K562 (cell line): ENCODE data around the gene TCL1B. TPM values are rescaled to one million over a fixed set of nuclear protein-coding genes. Genes with fewer than 3 reads are reported as not detected.

Experiments
- ATAC-seq: fragments of 200-7000 bp; cut with Tn5 transposase; 3 replicates; pipeline ENCODE4 v1.9.1; 2020; ENCODE audit warnings: moderate library complexity
- BruUV-seq: library from RNA; stranded (reverse); fragments of 400-500 nt; replicated peaks from 2 replicates; lab custom pipeline; 2021; lab: Mats Ljungman, UMichigan
- CTCF ChIA-PET: fragments of 300-600 bp; formaldehyde crosslinking; extraction: SDS; loops from one replicate; lab custom pipeline; 2021; ENCODE audit warnings: low intra/inter-chr PET ratio; lab: Yijun Ruan, JAX
- POLR2A ChIA-PET: fragments of 300-600, 350-650 bp; sonication (Branson Sonifier 250); formaldehyde crosslinking; extraction: SDS; loops from one replicate; lab custom pipeline; 2021; ENCODE audit warnings: antibody characterized with exemption, inconsistent platforms; lab: Yijun Ruan, JAX
- DNase-seq, 4 experiments: peaks; one replicate each; pipeline versions ENCODE4 v3.0.0 to v3.0.0-alpha.2; 2011 to 2018; ENCODE audit warnings: low spot score in 3 of 4, mixed read lengths in 3 of 4; ENCODE audit errors: extremely low read depth in 1 of 4
- FAIRE-seq: peaks from 2 replicates; lab custom pipeline; 2011; peaks lifted over from hg19 to GRCh38; lab: Jason Lieb, UNC
- H2AFZ ChIP-seq: 2 replicates; pipeline ENCODE4 v1.6.0; 2011; ENCODE audit warnings: low read depth, low read length, control low read depth, inconsistent platforms
- H3K27ac ChIP-seq: fragments of 200-600 bp; 3 replicates; pipeline ENCODE4 v1.8.0; 2011; ENCODE audit warnings: low read depth, mild to moderate bottlenecking, control low read depth, inconsistent platforms, low read length, moderate library complexity, mixed read lengths; ENCODE audit errors: extremely low read depth
- H3K27me3 ChIP-seq, 2 experiments: fragments of 300-600 bp in 1 of 2; 2 replicates in 1 of 2; 3 replicates in 1 of 2; pipeline versions ENCODE4 v1.6.0 to v1.8.0; 2011; ENCODE audit warnings: inconsistent platforms in 2 of 2, low read length in 2 of 2, mild to moderate bottlenecking in 1 of 2, mixed read lengths in 1 of 2, moderate library complexity in 1 of 2; ENCODE audit not compliant: control insufficient read depth in 2 of 2, insufficient read depth in 2 of 2
- H3K36me3 ChIP-seq: fragments of 300-600 bp; 3 replicates; pipeline ENCODE4 v1.8.0; 2011; ENCODE audit warnings: mild to moderate bottlenecking, low read length, inconsistent platforms; ENCODE audit not compliant: control insufficient read depth, insufficient read depth
- H3K4me1 ChIP-seq, 2 experiments: fragments of 200-600 bp in 1 of 2; replicated peaks in 1 of 2; 2 replicates in 1 of 2; 3 replicates in 1 of 2; pipeline versions ENCODE4 v1.5.1 to v1.8.0; 2011; ENCODE audit warnings: inconsistent platforms in 2 of 2, low read length in 2 of 2, mild to moderate bottlenecking in 1 of 2, mixed read lengths in 1 of 2, moderate library complexity in 1 of 2; ENCODE audit not compliant: control insufficient read depth in 2 of 2, insufficient read depth in 2 of 2
- H3K4me2 ChIP-seq: 2 replicates; pipeline ENCODE4 v1.6.1; 2011; ENCODE audit warnings: low read length, control low read depth, inconsistent platforms, mixed read lengths; ENCODE audit not compliant: insufficient read depth
- H3K4me3 ChIP-seq: fragments of 200-600 bp; sonication (generic), shearing (Covaris generic); 2 replicates; pipeline ENCODE4 v1.5.1; 2016; ENCODE audit warnings: control low read depth, inconsistent platforms
- H3K79me2 ChIP-seq: fragments of 200-600 bp; 3 replicates; pipeline ENCODE4 v1.8.0; 2011; ENCODE audit warnings: low read length, inconsistent platforms; ENCODE audit not compliant: control insufficient read depth, insufficient read depth
- H3K9ac ChIP-seq, 2 experiments: 2 replicates each; pipeline versions ENCODE4 v1.6.0 to v1.6.1; 2011; ENCODE audit warnings: low read depth in 2 of 2, low read length in 2 of 2, control low read depth in 1 of 2, inconsistent platforms in 1 of 2, mild to moderate bottlenecking in 1 of 2, mixed read lengths in 1 of 2; ENCODE audit not compliant: insufficient read depth in 1 of 2
- H3K9me1 ChIP-seq: one replicate; pipeline ENCODE4 v1.6.0; 2011; ENCODE audit warnings: inconsistent platforms, mild to moderate bottlenecking, low read length, moderate library complexity; ENCODE audit not compliant: control insufficient read depth, insufficient read depth
- H3K9me3 ChIP-seq: replicated peaks from 2 replicates; pipeline ENCODE4 v1.5.1; 2011; ENCODE audit warnings: low read depth, low read length, inconsistent platforms; ENCODE audit not compliant: control insufficient read depth, insufficient read depth
- H4K20me1 ChIP-seq: replicated peaks from 2 replicates; pipeline ENCODE4 v1.6.1; 2011; ENCODE audit warnings: low read length, inconsistent platforms, mixed read lengths; ENCODE audit not compliant: control insufficient read depth, insufficient read depth
- ATF2 ChIP-seq: sonication (generic); formaldehyde crosslinking; IDR thresholded peaks from 2 replicates; pipeline ENCODE4 v1.8.1; 2022; ENCODE audit warnings: missing genetic modification reagents
- ATF7 ChIP-seq: fragments of 450-650 bp; IDR thresholded peaks from 2 replicates; pipeline ENCODE4 v1.7.1; 2014; ENCODE audit warnings: mild to moderate bottlenecking, moderate library complexity
- EHMT2 ChIP-seq: fragments of 450-650 bp; IDR thresholded peaks from 2 replicates; pipeline ENCODE4 v1.6.1; 2018; ENCODE audit warnings: antibody characterized with exemption
- EWSR1 ChIP-seq: fragments of 450-650 bp; IDR thresholded peaks from 2 replicates; pipeline ENCODE4 v1.6.1; 2018; ENCODE audit warnings: borderline replicate concordance, mild to moderate bottlenecking, low read depth, moderate library complexity; ENCODE audit not compliant: partially characterized antibody
- MAX ChIP-seq: sonication (generic); formaldehyde crosslinking; IDR thresholded peaks from 2 replicates; pipeline ENCODE4 v1.9.0; 2022; ENCODE audit warnings: mild to moderate bottlenecking, missing genetic modification reagents
- NR1H2 ChIP-seq: sonication (generic); formaldehyde crosslinking; IDR thresholded peaks from 2 replicates; pipeline ENCODE4 v1.4.0; 2020; ENCODE audit warnings: mild to moderate bottlenecking, missing genetic modification reagents
- RBM15 ChIP-seq: fragments of 200-400 bp; formaldehyde crosslinking; IDR thresholded peaks from 2 replicates; pipeline ENCODE4 v1.6.1; 2018; ENCODE audit warnings: mild to moderate bottlenecking, low read length, moderate library complexity; ENCODE audit not compliant: insufficient read depth
- SIRT6 ChIP-seq: IDR thresholded peaks from one replicate; pipeline ENCODE4 v1.6.1; 2012; ENCODE audit warnings: low read depth, mild to moderate bottlenecking, control low read depth, inconsistent platforms, low read length, moderate library complexity
- THAP12 ChIP-seq: fragments of 250-450 bp; sonication (Bioruptor Pico); IDR thresholded peaks from 2 replicates; pipeline ENCODE4 v1.9.0; 2021; ENCODE audit warnings: mild to moderate bottlenecking, inconsistent platforms
- ZBTB8A ChIP-seq: fragments of 450-650 bp; IDR thresholded peaks from 2 replicates; pipeline ENCODE4 v1.6.1; 2018; ENCODE audit warnings: mild to moderate bottlenecking, moderate library complexity; ENCODE audit not compliant: partially characterized antibody
- ZNF263 ChIP-seq: sonication (generic); formaldehyde crosslinking; IDR thresholded peaks from 2 replicates; pipeline ENCODE4 v1.8.0; 2022; ENCODE audit warnings: mild to moderate bottlenecking, missing genetic modification reagents, borderline replicate concordance
- ZNF347 ChIP-seq: fragments of 450-650 bp; formaldehyde crosslinking; IDR thresholded peaks from 2 replicates; pipeline ENCODE4 v1.4.0; 2020; ENCODE audit warnings: low read depth, mild to moderate bottlenecking, moderate library complexity
- ZNF436 ChIP-seq: fragments of 250-450, 450-650 bp; sonication (Bioruptor Pico); formaldehyde crosslinking; IDR thresholded peaks from 2 replicates; pipeline ENCODE4 v1.7.0; 2020; ENCODE audit warnings: mild to moderate bottlenecking
- WGBS: fragments of 100-300 bp; shearing (Covaris generic); methylation state at CpG from one replicate; pipeline ENCODE4 v1.1.6; 2016; ENCODE audit warnings: low coverage, mixed read lengths; ENCODE audit not compliant: insufficient coverage; ENCODE audit errors: missing lambda C conversion rate; 5-methylcytosine and 5-hydroxymethylcytosine counted together
- in situ Hi-C: fragments of 300-500 bp; cut with MboI; formaldehyde crosslinking; loops from 4 replicates; pipeline ENCODE4 v1.15.0; 2018; ENCODE audit warnings: inconsistent platforms, mixed read lengths
- intact Hi-C: fragments of 100-400 bp; cut with micrococcal nuclease; formaldehyde crosslinking; loops from 2 replicates; pipeline ENCODE4 v1.14.2; 2022
- polyA plus RNA-seq, 8 experiments: library from polyadenylated mRNA; depleted of rRNA in 4 of 8; stranded (reverse) in 5 of 8; unstranded in 3 of 8; fragments of >200 nt; fragmentation: Nextera tagmentation in 2 of 8; fragmentation: Illumina TruSeq in 1 of 8; extraction: Ambion mirVana in 2 of 8; extraction: Trizol in 1 of 8; gene quantifications; 2 replicates each; pipeline versions ENCODE4 v1.2.1 to v1.2.3, GENCODE V29; 2011 to 2014; ENCODE audit warnings: inconsistent platforms in 1 of 8, missing spikeins in 1 of 8
- total RNA-seq, 7 experiments: library from RNA; depleted of rRNA in 6 of 7; stranded (reverse); fragments of >200 nt in 6 of 7; fragmentation: Illumina TruSeq in 2 of 7; extraction: Trizol in 2 of 7; gene quantifications; 2 replicates each; pipeline versions ENCODE4 v1.2.1 to v1.2.3, GENCODE V29; 2011 to 2021; ENCODE audit warnings: low replicate concordance in 1 of 7
- TF ChIP-seq, protein P1 (sequence below): fragments of 250-450 bp; sonication (Bioruptor Pico); IDR thresholded peaks from 2 replicates; pipeline ENCODE4 v1.8.0; 2022; ENCODE audit warnings: moderate library complexity, mild to moderate bottlenecking, inconsistent platforms
- TF ChIP-seq, protein P2 (sequence below): fragments of 450-650 bp; IDR thresholded peaks from one replicate; pipeline ENCODE4 v1.6.1; 2018; ENCODE audit warnings: mild to moderate bottlenecking, moderate library complexity; ENCODE audit not compliant: partially characterized antibody

The TCL1B gene
- total and polyA plus RNA-seq, 9 of the 15 experiments (the other 6 are each of a cell fraction or from before 2014, with no cell fraction given): not detected

DNA sequence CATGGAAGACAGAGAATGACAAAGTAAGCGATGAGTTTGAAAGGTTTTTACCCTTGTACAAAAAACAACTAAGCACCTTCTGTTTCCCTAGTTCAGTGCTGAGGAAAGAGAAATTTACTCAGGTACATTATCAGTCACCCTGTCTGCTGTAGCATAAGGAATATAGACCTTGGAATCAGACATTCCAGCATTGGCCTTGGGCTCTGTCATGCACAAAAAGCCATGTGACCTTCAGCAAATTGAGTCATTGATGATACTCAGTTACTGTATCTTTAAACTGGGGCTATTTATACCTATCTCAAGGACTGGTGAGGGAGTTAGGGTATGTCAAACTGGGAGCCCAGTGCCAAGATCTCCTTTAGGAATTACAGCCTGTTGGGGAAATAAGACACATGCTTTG, 47.0 kb downstream of the TCL1B start:
- no peak overlapping the region for H3K4me3 ChIP-seq
- POLR2A ChIA-PET: no interaction called here
- no peak for TF ChIP-seq MAX (CRISPR knock-in tag)
- TF ChIP-seq, protein P1, sequence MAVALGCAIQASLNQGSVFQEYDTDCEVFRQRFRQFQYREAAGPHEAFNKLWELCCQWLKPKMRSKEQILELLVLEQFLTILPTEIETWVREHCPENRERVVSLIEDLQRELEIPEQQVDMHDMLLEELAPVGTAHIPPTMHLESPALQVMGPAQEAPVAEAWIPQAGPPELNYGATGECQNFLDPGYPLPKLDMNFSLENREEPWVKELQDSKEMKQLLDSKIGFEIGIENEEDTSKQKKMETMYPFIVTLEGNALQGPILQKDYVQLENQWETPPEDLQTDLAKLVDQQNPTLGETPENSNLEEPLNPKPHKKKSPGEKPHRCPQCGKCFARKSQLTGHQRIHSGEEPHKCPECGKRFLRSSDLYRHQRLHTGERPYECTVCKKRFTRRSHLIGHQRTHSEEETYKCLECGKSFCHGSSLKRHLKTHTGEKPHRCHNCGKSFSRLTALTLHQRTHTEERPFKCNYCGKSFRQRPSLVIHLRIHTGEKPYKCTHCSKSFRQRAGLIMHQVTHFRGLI: no peak
- no peak for TF ChIP-seq ATF7
- no peak for TF ChIP-seq THAP12
- TF ChIP-seq ZNF347: no peak
- TF ChIP-seq ZBTB8A: no peak
- no peak for TF ChIP-seq EHMT2
- no peak for TF ChIP-seq RBM15
- TF ChIP-seq, protein P2, sequence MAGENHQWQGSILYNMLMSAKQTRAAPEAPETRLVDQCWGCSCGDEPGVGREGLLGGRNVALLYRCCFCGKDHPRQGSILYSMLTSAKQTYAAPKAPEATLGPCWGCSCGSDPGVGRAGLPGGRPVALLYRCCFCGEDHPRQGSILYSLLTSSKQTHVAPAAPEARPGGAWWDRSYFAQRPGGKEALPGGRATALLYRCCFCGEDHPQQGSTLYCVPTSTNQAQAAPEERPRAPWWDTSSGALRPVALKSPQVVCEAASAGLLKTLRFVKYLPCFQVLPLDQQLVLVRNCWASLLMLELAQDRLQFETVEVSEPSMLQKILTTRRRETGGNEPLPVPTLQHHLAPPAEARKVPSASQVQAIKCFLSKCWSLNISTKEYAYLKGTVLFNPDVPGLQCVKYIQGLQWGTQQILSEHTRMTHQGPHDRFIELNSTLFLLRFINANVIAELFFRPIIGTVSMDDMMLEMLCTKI: no peak
- TF ChIP-seq EWSR1: no peak
- TF ChIP-seq SIRT6: no peak
- TF ChIP-seq NR1H2 (CRISPR knock-in tag): no peak
- no peak for TF ChIP-seq ATF2
- no peak for TF ChIP-seq ZNF436 (CRISPR knock-in tag)
- no peak for TF ChIP-seq ZNF263
- CTCF ChIA-PET: no interaction called here
- no peaks in the 10 kb centered on the region for H3K36me3 ChIP-seq
- intact Hi-C loops: no loop called here
- FAIRE-seq (no peak), ATAC-seq (no peak), DNase-seq (no peak)
- H3K9me1 ChIP-seq: no peaks in the 10 kb centered on the region
- H3K79me2 ChIP-seq: no peaks in the 10 kb centered on the region
- in situ Hi-C loops: no loop called here
- WGBS: 0% methylated on average over 1 of the region's 1 CpG
- H3K27ac ChIP-seq: no peak overlapping the region
- no peak overlapping the region for H3K9ac ChIP-seq
- no peak overlapping the region for H2AFZ ChIP-seq
- no peak overlapping the region for H3K4me2 ChIP-seq
- no peaks in the 10 kb centered on the region for H3K4me1 ChIP-seq
- no peaks in the 10 kb centered on the region for H3K9me3 ChIP-seq
- H4K20me1 ChIP-seq: no peaks in the 10 kb centered on the region
- no peaks in the 10 kb centered on the region; a peak in 1 of 5 replicates for H3K27me3 ChIP-seq
- no TSS peak for BruUV-seq
